ENCODE results near the gene WRAP73.

The WRAP73 gene

GRCh38 chr1:3612123-3612522 lies 37.8 kb downstream of the WRAP73 start:
- TF ChIP-seq, protein P1, sequence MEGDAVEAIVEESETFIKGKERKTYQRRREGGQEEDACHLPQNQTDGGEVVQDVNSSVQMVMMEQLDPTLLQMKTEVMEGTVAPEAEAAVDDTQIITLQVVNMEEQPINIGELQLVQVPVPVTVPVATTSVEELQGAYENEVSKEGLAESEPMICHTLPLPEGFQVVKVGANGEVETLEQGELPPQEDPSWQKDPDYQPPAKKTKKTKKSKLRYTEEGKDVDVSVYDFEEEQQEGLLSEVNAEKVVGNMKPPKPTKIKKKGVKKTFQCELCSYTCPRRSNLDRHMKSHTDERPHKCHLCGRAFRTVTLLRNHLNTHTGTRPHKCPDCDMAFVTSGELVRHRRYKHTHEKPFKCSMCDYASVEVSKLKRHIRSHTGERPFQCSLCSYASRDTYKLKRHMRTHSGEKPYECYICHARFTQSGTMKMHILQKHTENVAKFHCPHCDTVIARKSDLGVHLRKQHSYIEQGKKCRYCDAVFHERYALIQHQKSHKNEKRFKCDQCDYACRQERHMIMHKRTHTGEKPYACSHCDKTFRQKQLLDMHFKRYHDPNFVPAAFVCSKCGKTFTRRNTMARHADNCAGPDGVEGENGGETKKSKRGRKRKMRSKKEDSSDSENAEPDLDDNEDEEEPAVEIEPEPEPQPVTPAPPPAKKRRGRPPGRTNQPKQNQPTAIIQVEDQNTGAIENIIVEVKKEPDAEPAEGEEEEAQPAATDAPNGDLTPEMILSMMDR (IDR thresholded peaks at IDR 0.05; ENCODE audit: low read depth, low read length): no peak

GRCh38 chr1:3611170-3612019 lies 38.5 kb downstream of the WRAP73 start, which contains the start of gene MEGF6:
Gene MEGF6 (minus strand): TSS chr1:3611508. CDS start chr1:3611268, 240 bp downstream.
- peak within 1 kb of the TSS in 1 of 2 donors; percentile 22 for H3K4me3 ChIP-seq (replicated peaks in 1 of 2; ENCODE audit: low read depth in 2 of 2, low read length in 2 of 2)
- TF ChIP-seq, protein P1 (IDR thresholded peaks at IDR 0.05; ENCODE audit: low read depth, low read length): no peak
- DNase-seq (ENCODE audit: low read depth in 2 of 2): peak in 1 of 2 donors; percentile 66

More at GRCh38 chr1:3612123-3612522, 37.8 kb downstream of the WRAP73 start:
- H3K4me3 ChIP-seq (replicated peaks in 1 of 2; ENCODE audit: low read depth in 2 of 2, low read length in 2 of 2): no peak overlapping the region
- DNase-seq (ENCODE audit: low read depth in 2 of 2): no peak

- H3K4me3 ChIP-seq (replicated peaks in 1 of 2; ENCODE audit: low read depth in 2 of 2, low read length in 2 of 2): peak overlapping the region in 1 of 2 donors; percentile 22
- TF ChIP-seq, protein P1 (IDR thresholded peaks at IDR 0.05; ENCODE audit: low read depth, low read length): no peak
These were observed 39.3 kb downstream of the WRAP73 start for GRCh38 chr1:3610527-3611169.

GRCh38 chr1:3609769-3610526 lies 40.0 kb downstream of the WRAP73 start:
- TF ChIP-seq, protein P1 (IDR thresholded peaks at IDR 0.05; ENCODE audit: low read depth, low read length): no peak
- no peak for DNase-seq (ENCODE audit: low read depth in 2 of 2)
- H3K4me3 ChIP-seq (replicated peaks in 1 of 2; ENCODE audit: low read depth in 2 of 2, low read length in 2 of 2): no peak overlapping the region

More at GRCh38 chr1:3610527-3611169, 39.3 kb downstream of the WRAP73 start:
- DNase-seq (ENCODE audit: low read depth in 2 of 2): peak; percentile 19 to 46

- TF ChIP-seq, protein P1 (IDR thresholded peaks at IDR 0.05; ENCODE audit: low read depth, low read length): no peak
- DNase-seq (ENCODE audit: low read depth in 2 of 2): no peak
- no peak overlapping the region for H3K4me3 ChIP-seq (replicated peaks in 1 of 2; ENCODE audit: low read depth in 2 of 2, low read length in 2 of 2)
These were observed 40.7 kb downstream of the WRAP73 start for GRCh38 chr1:3609016-3609768.

DNA sequence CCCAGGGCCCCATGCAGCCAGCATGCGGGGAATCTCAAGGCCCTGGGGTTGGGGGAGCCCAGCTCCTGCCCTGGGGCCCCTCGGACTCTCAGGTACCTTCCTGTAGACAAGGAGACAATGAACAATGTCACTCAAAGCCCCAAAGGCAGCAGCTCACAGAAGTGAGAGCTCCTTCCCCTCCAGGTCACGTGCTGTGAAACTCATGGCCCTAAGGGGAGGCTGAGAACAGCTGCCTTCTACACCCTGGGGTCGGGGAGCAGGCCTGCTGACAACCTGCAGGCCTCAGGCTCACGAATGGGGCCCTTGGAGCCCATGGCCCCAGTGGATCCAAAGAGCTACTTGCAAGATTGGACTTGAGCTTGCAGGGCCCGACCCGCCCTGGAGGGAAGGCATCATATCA lies 41.7 kb downstream of the WRAP73 start:
- no peak for DNase-seq (ENCODE audit: low read depth in 2 of 2)
- TF ChIP-seq, protein P1 (IDR thresholded peaks at IDR 0.05; ENCODE audit: low read depth, low read length): no peak
- H3K4me3 ChIP-seq (replicated peaks in 1 of 2; ENCODE audit: low read depth in 2 of 2, low read length in 2 of 2): no peak overlapping the region

Measured in cardiac fibroblast (primary cell).